ENCODE results near the gene HMCN1.

Gene HMCN1

DNA sequence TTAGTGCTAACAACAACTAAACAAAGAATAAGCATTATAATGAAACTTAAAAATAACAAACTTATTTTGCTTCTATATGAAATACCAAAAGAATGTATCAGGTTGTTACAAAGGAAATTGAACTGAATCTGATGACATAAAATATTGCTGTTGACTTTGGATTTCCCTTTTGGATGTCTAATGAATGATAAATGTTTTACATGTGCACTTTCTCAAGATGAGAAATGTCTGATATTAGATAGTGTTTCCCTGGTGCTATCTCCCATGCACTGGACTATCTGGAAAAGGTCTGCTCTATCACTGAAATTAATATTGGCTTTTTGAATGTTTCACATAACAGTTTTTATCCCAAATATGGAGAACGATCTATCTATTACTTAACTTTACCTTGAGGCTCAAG lies 179.9 kb downstream of the HMCN1 start:
- Histone ChIP-seq H3K4me1 (ENCODE audit: control insufficient read depth in 1 of 2, insufficient read depth in 2 of 2, low read length in 2 of 2) (no peaks in the 10 kb centered on the region), H3K4me3 (ENCODE audit: low read depth in 1 of 2, low read length in 2 of 2) (no peak overlapping the region), H3K9me3 (ENCODE audit: control insufficient read depth in 1 of 2, low read length in 2 of 2) (no peaks in the 10 kb centered on the region), H3K27me3 (ENCODE audit: low read depth, low read length) (no peaks in the 10 kb centered on the region), H3K36me3 (ENCODE audit: control insufficient read depth in 1 of 2, insufficient read depth in 2 of 2, low read length in 2 of 2) (no peaks in the 10 kb centered on the region), H3K27ac (ENCODE audit: low read length) (no peak overlapping the region)

DNA sequence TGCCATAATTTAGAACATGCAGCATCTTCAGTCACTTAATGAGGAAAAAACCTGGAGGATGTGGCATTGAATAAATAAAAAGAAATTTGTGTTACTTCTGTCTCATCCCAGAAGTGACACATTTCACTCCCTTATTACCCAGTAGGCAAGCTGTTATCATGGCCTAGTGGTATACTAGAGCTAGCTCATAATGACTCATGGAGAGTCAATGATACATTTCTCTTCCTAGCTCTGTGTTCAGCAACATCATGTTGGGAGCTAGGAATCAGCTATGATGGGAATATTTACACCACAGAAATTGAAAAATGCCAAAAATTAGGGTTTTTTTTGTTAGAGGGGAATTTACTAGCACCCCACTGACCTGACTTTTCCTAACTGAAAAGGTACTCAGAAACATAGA lies 182.7 kb downstream of the HMCN1 start:
- Histone ChIP-seq H3K9me3 (ENCODE audit: control insufficient read depth in 1 of 2, low read length in 2 of 2) (no peaks in the 10 kb centered on the region), H3K4me3 (ENCODE audit: low read depth in 1 of 2, low read length in 2 of 2) (no peak overlapping the region), H3K36me3 (ENCODE audit: control insufficient read depth in 1 of 2, insufficient read depth in 2 of 2, low read length in 2 of 2) (no peaks in the 10 kb centered on the region), H3K27me3 (ENCODE audit: low read depth, low read length) (no peaks in the 10 kb centered on the region), H3K27ac (ENCODE audit: low read length) (no peak overlapping the region), H3K4me1 (ENCODE audit: control insufficient read depth in 1 of 2, insufficient read depth in 2 of 2, low read length in 2 of 2) (no peaks in the 10 kb centered on the region)

DNA sequence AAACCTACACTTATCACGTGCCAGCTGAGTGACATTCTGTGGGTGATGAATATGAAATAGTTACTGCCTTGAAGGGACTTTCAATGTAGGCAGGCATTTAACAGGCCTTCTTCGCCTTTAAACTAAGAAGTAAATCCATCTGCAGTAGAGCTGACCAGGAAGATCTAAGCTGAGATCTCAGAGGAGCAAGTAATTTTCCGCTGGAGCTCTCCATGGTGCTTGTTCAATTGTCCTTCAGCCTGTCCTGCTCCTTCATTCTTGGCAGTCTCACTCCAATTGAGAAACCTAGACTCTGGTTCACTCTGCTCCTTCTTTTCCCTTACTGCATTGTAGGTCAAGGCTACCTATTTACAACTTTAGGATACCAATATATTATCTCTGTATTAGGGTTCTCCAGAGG lies 183.5 kb downstream of the HMCN1 start:
- Histone ChIP-seq H3K4me1 (ENCODE audit: control insufficient read depth in 1 of 2, insufficient read depth in 2 of 2, low read length in 2 of 2) (no peaks in the 10 kb centered on the region), H3K36me3 (ENCODE audit: control insufficient read depth in 1 of 2, insufficient read depth in 2 of 2, low read length in 2 of 2) (no peaks in the 10 kb centered on the region), H3K9me3 (ENCODE audit: control insufficient read depth in 1 of 2, low read length in 2 of 2) (no peaks in the 10 kb centered on the region), H3K27ac (ENCODE audit: low read length) (no peak overlapping the region), H3K27me3 (ENCODE audit: low read depth, low read length) (no peaks in the 10 kb centered on the region), H3K4me3 (ENCODE audit: low read depth in 1 of 2, low read length in 2 of 2) (no peak overlapping the region)

DNA sequence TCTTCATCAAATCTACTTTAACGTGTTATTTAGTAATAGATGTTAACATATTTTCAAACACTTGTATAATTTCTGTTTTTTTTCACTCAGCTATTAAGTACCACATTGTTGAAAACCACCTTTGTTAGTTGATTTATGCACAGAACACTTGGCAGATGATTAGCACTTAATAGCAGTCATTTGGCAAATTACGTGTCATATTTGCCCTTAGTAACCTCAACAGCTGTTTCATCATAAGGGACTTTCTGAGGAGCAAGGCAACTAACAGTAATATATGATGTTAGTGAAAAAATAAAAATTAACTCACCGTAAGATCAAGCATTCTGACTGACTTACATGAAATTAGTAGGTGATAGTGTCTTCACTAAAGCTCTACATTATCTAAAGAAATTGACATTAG lies 186.4 kb downstream of the HMCN1 start:
- H3K36me3 ChIP-seq (ENCODE audit: control insufficient read depth in 1 of 2, insufficient read depth in 2 of 2, low read length in 2 of 2), result no peaks in the 10 kb centered on the region

DNA sequence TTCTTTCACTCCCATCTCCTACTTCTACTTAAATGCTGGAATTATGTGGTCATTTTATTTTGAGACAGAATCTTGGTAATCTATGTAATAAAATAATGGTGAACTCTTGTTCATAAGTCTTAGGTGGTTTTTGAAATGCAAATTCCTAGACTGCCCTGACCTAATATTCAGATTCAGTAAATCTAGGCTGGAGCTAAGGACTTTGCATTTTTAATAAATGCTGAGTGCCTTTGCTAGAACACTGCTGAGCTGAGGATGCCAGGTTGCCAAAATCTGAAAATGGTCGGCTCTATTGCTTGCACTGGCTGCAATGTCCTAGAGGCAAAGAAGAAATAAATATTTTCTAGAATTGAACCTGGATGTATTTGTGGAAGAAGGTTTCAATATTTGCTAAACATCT lies 187.4 kb downstream of the HMCN1 start:
- no peaks in the 10 kb centered on the region for H3K4me1 ChIP-seq (ENCODE audit: control insufficient read depth in 1 of 2, insufficient read depth in 2 of 2, low read length in 2 of 2)
- no peaks in the 10 kb centered on the region for H3K27me3 ChIP-seq (ENCODE audit: low read depth, low read length)
- no peaks in the 10 kb centered on the region for H3K9me3 ChIP-seq (ENCODE audit: control insufficient read depth in 1 of 2, low read length in 2 of 2)
- H3K4me3 ChIP-seq (ENCODE audit: low read depth in 1 of 2, low read length in 2 of 2), result no peak overlapping the region
- no peaks in the 10 kb centered on the region for H3K36me3 ChIP-seq (ENCODE audit: control insufficient read depth in 1 of 2, insufficient read depth in 2 of 2, low read length in 2 of 2)
- H3K27ac ChIP-seq (ENCODE audit: low read length), result no peak overlapping the region

More for the DNA sequence above, 186.4 kb downstream of the HMCN1 start:
- H3K4me3 ChIP-seq (ENCODE audit: low read depth in 1 of 2, low read length in 2 of 2), result no peak overlapping the region
- H3K9me3 ChIP-seq (ENCODE audit: control insufficient read depth in 1 of 2, low read length in 2 of 2), result no peaks in the 10 kb centered on the region
- H3K4me1 ChIP-seq (ENCODE audit: control insufficient read depth in 1 of 2, insufficient read depth in 2 of 2, low read length in 2 of 2), result no peaks in the 10 kb centered on the region
- no peak overlapping the region for H3K27ac ChIP-seq (ENCODE audit: low read length)
- H3K27me3 ChIP-seq (ENCODE audit: low read depth, low read length), result no peaks in the 10 kb centered on the region

DNA sequence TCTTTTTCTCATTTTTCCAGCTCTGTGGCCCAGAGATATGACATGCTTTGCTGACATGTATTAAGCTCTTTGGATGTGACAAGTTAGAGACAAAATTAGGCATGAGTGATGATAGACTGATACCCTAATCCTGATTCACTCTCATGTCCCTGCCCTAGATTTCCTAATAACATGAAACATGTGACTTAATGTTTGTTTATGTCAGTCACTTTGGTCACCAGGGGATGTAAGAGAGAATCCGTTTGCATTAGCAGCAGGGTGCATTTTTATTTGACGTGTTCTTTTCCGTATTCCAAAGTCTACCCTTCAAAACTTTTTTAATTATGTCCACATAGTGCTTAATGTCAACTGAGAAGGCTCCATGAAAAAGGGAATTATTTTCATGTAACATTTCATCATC lies 192.4 kb downstream of the HMCN1 start:
- Histone ChIP-seq H3K36me3 (ENCODE audit: control insufficient read depth in 1 of 2, insufficient read depth in 2 of 2, low read length in 2 of 2) (no peaks in the 10 kb centered on the region), H3K27ac (ENCODE audit: low read length) (no peak overlapping the region), H3K9me3 (ENCODE audit: control insufficient read depth in 1 of 2, low read length in 2 of 2) (no peaks in the 10 kb centered on the region), H3K4me3 (ENCODE audit: low read depth in 1 of 2, low read length in 2 of 2) (no peak overlapping the region), H3K4me1 (ENCODE audit: control insufficient read depth in 1 of 2, insufficient read depth in 2 of 2, low read length in 2 of 2) (no peaks in the 10 kb centered on the region), H3K27me3 (ENCODE audit: low read depth, low read length) (no peaks in the 10 kb centered on the region)

DNA sequence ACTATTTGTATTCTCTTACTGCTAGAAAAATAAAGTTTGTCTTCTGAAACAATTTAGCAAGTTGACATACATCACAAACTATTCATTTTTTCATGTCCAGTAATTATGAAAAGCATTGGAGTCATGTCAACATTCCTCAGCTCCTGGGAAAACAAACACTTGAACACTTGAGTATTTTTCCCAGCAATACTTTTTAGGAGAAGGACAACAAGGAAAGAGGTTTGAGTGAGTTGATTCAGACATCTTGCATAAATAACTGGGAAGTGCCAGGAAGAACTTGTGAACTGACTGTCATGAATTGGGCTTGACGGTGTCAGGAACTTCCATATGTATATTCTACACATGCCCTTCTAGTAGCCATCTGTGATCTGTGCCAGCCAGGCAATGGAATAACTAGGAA lies 195.6 kb downstream of the HMCN1 start:
- no peak overlapping the region for H3K27ac ChIP-seq (ENCODE audit: low read length)
- no peaks in the 10 kb centered on the region for H3K27me3 ChIP-seq (ENCODE audit: low read depth, low read length)
- no peaks in the 10 kb centered on the region for H3K4me1 ChIP-seq (ENCODE audit: control insufficient read depth in 1 of 2, insufficient read depth in 2 of 2, low read length in 2 of 2)
- no peak overlapping the region for H3K4me3 ChIP-seq (ENCODE audit: low read depth in 1 of 2, low read length in 2 of 2)
- no peaks in the 10 kb centered on the region for H3K9me3 ChIP-seq (ENCODE audit: control insufficient read depth in 1 of 2, low read length in 2 of 2)
- no peaks in the 10 kb centered on the region for H3K36me3 ChIP-seq (ENCODE audit: control insufficient read depth in 1 of 2, insufficient read depth in 2 of 2, low read length in 2 of 2)

- Histone ChIP-seq H3K9me3 (ENCODE audit: control insufficient read depth in 1 of 2, low read length in 2 of 2) (no peaks in the 10 kb centered on the region), H3K27ac (ENCODE audit: low read length) (no peak overlapping the region), H3K27me3 (ENCODE audit: low read depth, low read length) (no peaks in the 10 kb centered on the region)
Measured at GRCh38 chr1:185931438-185931837, 197.2 kb downstream of the HMCN1 start.

GRCh38 chr1:185933580-185933979 lies 199.4 kb downstream of the HMCN1 start:
- H3K27me3 ChIP-seq (ENCODE audit: low read depth, low read length), result no peaks in the 10 kb centered on the region
- no peaks in the 10 kb centered on the region for H3K4me1 ChIP-seq (ENCODE audit: control insufficient read depth in 1 of 2, insufficient read depth in 2 of 2, low read length in 2 of 2)
- no peak overlapping the region for H3K4me3 ChIP-seq (ENCODE audit: low read depth in 1 of 2, low read length in 2 of 2)
- no peaks in the 10 kb centered on the region for H3K9me3 ChIP-seq (ENCODE audit: control insufficient read depth in 1 of 2, low read length in 2 of 2)
- no peaks in the 10 kb centered on the region for H3K36me3 ChIP-seq (ENCODE audit: control insufficient read depth in 1 of 2, insufficient read depth in 2 of 2, low read length in 2 of 2)
- no peak overlapping the region for H3K27ac ChIP-seq (ENCODE audit: low read length)

More at GRCh38 chr1:185931438-185931837, 197.2 kb downstream of the HMCN1 start:
- Histone ChIP-seq H3K4me3 (ENCODE audit: low read depth in 1 of 2, low read length in 2 of 2) (no peak overlapping the region), H3K36me3 (ENCODE audit: control insufficient read depth in 1 of 2, insufficient read depth in 2 of 2, low read length in 2 of 2) (no peaks in the 10 kb centered on the region), H3K4me1 (ENCODE audit: control insufficient read depth in 1 of 2, insufficient read depth in 2 of 2, low read length in 2 of 2) (no peaks in the 10 kb centered on the region)

DNA sequence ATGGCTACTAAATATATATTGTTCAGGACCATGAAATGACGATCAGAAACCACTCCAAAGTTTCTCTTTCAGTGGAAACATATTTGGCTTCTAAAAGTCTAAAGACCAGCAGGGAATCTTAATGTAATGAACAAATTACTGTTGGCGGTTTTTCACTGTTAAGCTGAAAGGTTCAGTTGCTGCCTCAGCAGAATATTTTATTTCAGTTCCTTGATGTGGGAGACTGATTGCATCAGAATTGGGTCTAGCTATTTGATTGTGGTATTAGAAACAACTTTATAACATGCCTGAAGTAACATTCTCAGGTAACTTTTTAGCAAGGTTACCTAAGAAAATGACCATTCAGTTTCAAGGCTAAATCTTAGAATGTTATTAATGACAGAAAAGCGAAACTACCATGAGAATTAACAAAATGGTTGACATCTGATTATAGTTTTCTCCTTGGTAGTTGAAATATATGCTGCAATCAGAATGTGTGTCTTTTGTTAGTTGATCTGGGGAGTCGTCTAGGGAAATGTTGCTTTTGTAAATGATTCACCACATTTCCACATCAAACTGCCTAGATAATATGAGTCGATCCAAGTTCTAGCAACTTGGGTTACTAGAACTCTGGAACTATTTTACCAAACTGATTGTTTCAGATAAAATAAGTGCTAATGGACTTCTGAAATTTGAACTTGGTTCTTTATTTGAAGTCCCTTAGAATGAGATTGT lies 200.4 kb downstream of the HMCN1 start:
- H3K36me3 ChIP-seq (ENCODE audit: control insufficient read depth in 1 of 2, insufficient read depth in 2 of 2, low read length in 2 of 2), result no peaks in the 10 kb centered on the region
- no peaks in the 10 kb centered on the region for H3K9me3 ChIP-seq (ENCODE audit: control insufficient read depth in 1 of 2, low read length in 2 of 2)
- H3K27ac ChIP-seq (ENCODE audit: low read length), result no peak overlapping the region
- H3K4me1 ChIP-seq (ENCODE audit: control insufficient read depth in 1 of 2, insufficient read depth in 2 of 2, low read length in 2 of 2), result no peaks in the 10 kb centered on the region
- H3K4me3 ChIP-seq (ENCODE audit: low read depth in 1 of 2, low read length in 2 of 2), result no peak overlapping the region
- H3K27me3 ChIP-seq (ENCODE audit: low read depth, low read length), result no peaks in the 10 kb centered on the region

DNA sequence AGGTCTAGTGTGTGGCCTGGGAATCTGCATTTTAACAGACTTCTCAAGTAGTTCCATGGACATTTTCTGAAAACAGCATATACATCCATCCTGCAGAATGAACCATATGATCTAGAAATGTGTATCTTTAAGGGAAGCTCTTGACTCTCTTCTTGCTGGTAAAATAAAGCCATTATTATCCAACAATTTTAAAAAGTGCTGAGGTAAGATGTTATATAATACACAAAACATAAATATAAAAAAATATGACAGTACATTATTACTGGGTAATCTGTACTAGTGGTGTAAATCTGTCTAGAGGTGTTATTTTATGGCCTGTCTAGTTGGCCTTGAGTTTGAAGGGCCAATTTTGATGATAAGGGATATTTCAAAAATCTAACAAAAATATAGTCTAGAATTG lies 201.2 kb downstream of the HMCN1 start:
- H3K27ac ChIP-seq (ENCODE audit: low read length), result no peak overlapping the region
- H3K4me1 ChIP-seq (ENCODE audit: control insufficient read depth in 1 of 2, insufficient read depth in 2 of 2, low read length in 2 of 2), result no peaks in the 10 kb centered on the region
- H3K36me3 ChIP-seq (ENCODE audit: control insufficient read depth in 1 of 2, insufficient read depth in 2 of 2, low read length in 2 of 2), result no peaks in the 10 kb centered on the region
- no peak overlapping the region for H3K4me3 ChIP-seq (ENCODE audit: low read depth in 1 of 2, low read length in 2 of 2)
- H3K27me3 ChIP-seq (ENCODE audit: low read depth, low read length), result no peaks in the 10 kb centered on the region
- no peaks in the 10 kb centered on the region for H3K9me3 ChIP-seq (ENCODE audit: control insufficient read depth in 1 of 2, low read length in 2 of 2)

- no peaks in the 10 kb centered on the region for H3K4me1 ChIP-seq (ENCODE audit: control insufficient read depth in 1 of 2, insufficient read depth in 2 of 2, low read length in 2 of 2)
- no peak overlapping the region for H3K27ac ChIP-seq (ENCODE audit: low read length)
- H3K9me3 ChIP-seq (ENCODE audit: control insufficient read depth in 1 of 2, low read length in 2 of 2), result no peaks in the 10 kb centered on the region
- H3K27me3 ChIP-seq (ENCODE audit: low read depth, low read length), result no peaks in the 10 kb centered on the region
- H3K36me3 ChIP-seq (ENCODE audit: control insufficient read depth in 1 of 2, insufficient read depth in 2 of 2, low read length in 2 of 2), result no peaks in the 10 kb centered on the region
- no peak overlapping the region for H3K4me3 ChIP-seq (ENCODE audit: low read depth in 1 of 2, low read length in 2 of 2)
Measured at GRCh38 chr1:185936641-185937040, 202.4 kb downstream of the HMCN1 start.
